HUES48 (cell line): Measurements from ENCODE around the gene ANKRD49.
A peak's percentile ranks its signal among the peaks of the same experiment; 100 is the strongest.
"Not testable (repeated sequence)": the region's sequence is repeated elsewhere in the genome, so short reads cannot be mapped to it uniquely, and the experiment has no call there.

Experiments used
- H3K27ac ChIP-seq: one replicate; pipeline ENCODE4 v1.7.0; 2013; ENCODE audit warnings: low read depth, low read length, inconsistent platforms
- H3K27me3 ChIP-seq: 2 replicates; pipeline ENCODE4 v1.6.1; 2013; ENCODE audit warnings: mild to moderate bottlenecking, low read length; ENCODE audit not compliant: control insufficient read depth, insufficient read depth
- H3K36me3 ChIP-seq: 2 replicates; pipeline ENCODE4 v1.6.1; 2013; ENCODE audit warnings: low read length; ENCODE audit not compliant: control insufficient read depth, insufficient read depth
- H3K4me1 ChIP-seq: 2 replicates; pipeline ENCODE4 v1.6.1; 2013; ENCODE audit warnings: mild to moderate bottlenecking, low read length; ENCODE audit not compliant: control insufficient read depth, insufficient read depth
- H3K4me3 ChIP-seq: 2 replicates; pipeline ENCODE4 v1.5.1; 2013; ENCODE audit warnings: mild to moderate bottlenecking, low read depth, low read length
- H3K9ac ChIP-seq: 2 replicates; pipeline ENCODE4 v1.6.1; 2013; ENCODE audit warnings: mild to moderate bottlenecking, low read depth, low read length, moderate library complexity
- H3K9me3 ChIP-seq: 2 replicates; pipeline ENCODE4 v1.6.1; 2013; ENCODE audit warnings: low read length; ENCODE audit not compliant: control insufficient read depth, insufficient read depth

Gene ANKRD49

GRCh38 chr11:94469416-94469815, 24.4 kb upstream of the ANKRD49 start:
- Histone ChIP-seq H3K27me3 (no peaks in the 10 kb centered on the region), H3K9ac (no peak overlapping the region), H3K9me3 (no peaks in the 10 kb centered on the region), H3K36me3 (peaks cover 64% of the 10 kb centered on the region), H3K4me1 (peaks cover 17% of the 10 kb centered on the region), H3K4me3 (no peak overlapping the region), H3K27ac (no peak overlapping the region)

- Histone ChIP-seq H3K9ac (peak overlapping the region; percentile 2; the same call in 1 of the 2 replicates), H3K4me3 (peak overlapping the region; percentile 8; the same call in 1 of the 2 replicates), H3K27me3 (no peaks in the 10 kb centered on the region), H3K9me3 (no peaks in the 10 kb centered on the region), H3K4me1 (peaks cover 19% of the 10 kb centered on the region), H3K27ac (peak overlapping the region; percentile 16), H3K36me3 (peaks cover 69% of the 10 kb centered on the region)
Observed at GRCh38 chr11:94472916-94473799, 20.6 kb upstream of the ANKRD49 start.

GRCh38 chr11:94477624-94478023, 16.2 kb upstream of the ANKRD49 start:
- Histone ChIP-seq H3K4me3 (no peak overlapping the region), H3K36me3 (peaks cover 76% of the 10 kb centered on the region), H3K4me1 (peaks cover 19% of the 10 kb centered on the region), H3K9ac (no peak overlapping the region), H3K9me3 (no peaks in the 10 kb centered on the region), H3K27me3 (no peaks in the 10 kb centered on the region), H3K27ac (no peak overlapping the region)

GRCh38 chr11:94481342-94481741, 12.4 kb upstream of the ANKRD49 start:
- no peaks in the 10 kb centered on the region for H3K4me1 ChIP-seq
- H3K36me3 ChIP-seq = peaks cover 91% of the 10 kb centered on the region
- H3K9ac ChIP-seq = no peak overlapping the region

GRCh38 chr11:94486068-94486467, 7.7 kb upstream of the ANKRD49 start:
- Histone ChIP-seq H3K9me3 (no peaks in the 10 kb centered on the region), H3K9ac (no peak overlapping the region), H3K4me3 (no peak overlapping the region), H3K4me1 (no peaks in the 10 kb centered on the region), H3K27me3 (no peaks in the 10 kb centered on the region), H3K27ac (no peak overlapping the region), H3K36me3 (peaks cover 95% of the 10 kb centered on the region)

More at GRCh38 chr11:94481342-94481741, 12.4 kb upstream of the ANKRD49 start:
- Histone ChIP-seq H3K27ac (no peak overlapping the region), H3K27me3 (no peaks in the 10 kb centered on the region), H3K4me3 (no peak overlapping the region), H3K9me3 (no peaks in the 10 kb centered on the region)

GRCh38 chr11:94494126-94494680, 419 bp downstream of the ANKRD49 start:
- H3K27ac ChIP-seq = peak overlapping the region; percentile 99

GRCh38 chr11:94500181-94500580, 6.4 kb downstream of the ANKRD49 start:
- Histone ChIP-seq H3K36me3 (peaks cover 36% of the 10 kb centered on the region), H3K4me1 (no peaks in the 10 kb centered on the region), H3K9me3 (no peaks in the 10 kb centered on the region), H3K27me3 (no peaks in the 10 kb centered on the region), H3K27ac (no peak overlapping the region), H3K4me3 (no peak overlapping the region), H3K9ac (no peak overlapping the region)

More at GRCh38 chr11:94494126-94494680, 419 bp downstream of the ANKRD49 start:
- Histone ChIP-seq H3K36me3 (peaks cover 44% of the 10 kb centered on the region), H3K4me3 (peak overlapping the region; percentile 91), H3K9me3 (no peaks in the 10 kb centered on the region), H3K27me3 (no peaks in the 10 kb centered on the region), H3K9ac (peak overlapping the region; percentile 79), H3K4me1 (peaks cover 9% of the 10 kb centered on the region)

GRCh38 chr11:94501522-94501921, 7.7 kb downstream of the ANKRD49 start:
- Histone ChIP-seq H3K27ac (no peak overlapping the region), H3K9ac (no peak overlapping the region), H3K36me3 (peaks cover 35% of the 10 kb centered on the region), H3K4me1 (no peaks in the 10 kb centered on the region), H3K9me3 (no peaks in the 10 kb centered on the region), H3K27me3 (no peaks in the 10 kb centered on the region), H3K4me3 (no peak overlapping the region)

- Histone ChIP-seq H3K4me1 (no peaks in the 10 kb centered on the region), H3K9me3 (no peaks in the 10 kb centered on the region), H3K36me3 (peaks cover 2% of the 10 kb centered on the region; the same call in 1 of the 2 replicates), H3K4me3 (no peak overlapping the region), H3K27me3 (no peaks in the 10 kb centered on the region), H3K27ac (no peak overlapping the region), H3K9ac (no peak overlapping the region)
Observed at GRCh38 chr11:94504689-94505293, 11.0 kb downstream of the ANKRD49 start.

- not testable (repeated sequence) for H3K4me1 ChIP-seq, H3K27me3 ChIP-seq, H3K4me3 ChIP-seq, H3K9me3 ChIP-seq, H3K36me3 ChIP-seq, H3K9ac ChIP-seq, H3K27ac ChIP-seq
Observed at GRCh38 chr11:94506513-94506912, 12.7 kb downstream of the ANKRD49 start.

GRCh38 chr11:94507485-94507884, 13.7 kb downstream of the ANKRD49 start:
- Histone ChIP-seq H3K9ac (no peak overlapping the region), H3K9me3 (no peaks in the 10 kb centered on the region), H3K36me3 (no peaks in the 10 kb centered on the region), H3K27ac (no peak overlapping the region), H3K4me1 (no peaks in the 10 kb centered on the region), H3K4me3 (no peak overlapping the region), H3K27me3 (peaks cover 11% of the 10 kb centered on the region)
